ENCODE results near the gene CASZ1.

GRCh38 chr1:10737651-10738050, 58.8 kb downstream of the CASZ1 start:
- TF ChIP-seq, protein P1, sequence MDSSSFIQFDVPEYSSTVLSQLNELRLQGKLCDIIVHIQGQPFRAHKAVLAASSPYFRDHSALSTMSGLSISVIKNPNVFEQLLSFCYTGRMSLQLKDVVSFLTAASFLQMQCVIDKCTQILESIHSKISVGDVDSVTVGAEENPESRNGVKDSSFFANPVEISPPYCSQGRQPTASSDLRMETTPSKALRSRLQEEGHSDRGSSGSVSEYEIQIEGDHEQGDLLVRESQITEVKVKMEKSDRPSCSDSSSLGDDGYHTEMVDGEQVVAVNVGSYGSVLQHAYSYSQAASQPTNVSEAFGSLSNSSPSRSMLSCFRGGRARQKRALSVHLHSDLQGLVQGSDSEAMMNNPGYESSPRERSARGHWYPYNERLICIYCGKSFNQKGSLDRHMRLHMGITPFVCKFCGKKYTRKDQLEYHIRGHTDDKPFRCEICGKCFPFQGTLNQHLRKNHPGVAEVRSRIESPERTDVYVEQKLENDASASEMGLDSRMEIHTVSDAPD (CRISPR knock-in tag; IDR thresholded peaks at IDR 0.05) = no peak
- no peak for TF ChIP-seq ATF2 (CRISPR knock-in tag; IDR thresholded peaks at IDR 0.05)
- TF ChIP-seq POLR2H (tag; IDR thresholded peaks at IDR 0.05; ENCODE audit: low read depth) = no peak
- TF ChIP-seq CTCF (IDR thresholded peaks at IDR 0.05 in 2 of 3, conservative IDR thresholded peaks at IDR 0.05 in 1 of 3; ENCODE audit: insufficient read depth in 2 of 3, low read depth in 1 of 3, low read length in 3 of 3) = no peak
- TF ChIP-seq POLR2G (IDR thresholded peaks at IDR 0.05; ENCODE audit: low read depth, low read length) = no peak
- TF ChIP-seq ESRRB (CRISPR knock-in tag; IDR thresholded peaks at IDR 0.05; ENCODE audit: borderline replicate concordance) = no peak
- TF ChIP-seq E4F1 (CRISPR knock-in tag; IDR thresholded peaks at IDR 0.05; ENCODE audit: borderline replicate concordance) = no peak
- TF ChIP-seq SREBF1 (IDR thresholded peaks at IDR 0.05; ENCODE audit: borderline replicate concordance, low read depth, low read length) = no peak
- no peak for TF ChIP-seq NFXL1 (CRISPR knock-in tag; IDR thresholded peaks at IDR 0.05)
- no peak for TF ChIP-seq MEIS2 (IDR thresholded peaks at IDR 0.05; ENCODE audit: partially characterized antibody)
